ENCODE results near the gene RAB31.

DNA sequence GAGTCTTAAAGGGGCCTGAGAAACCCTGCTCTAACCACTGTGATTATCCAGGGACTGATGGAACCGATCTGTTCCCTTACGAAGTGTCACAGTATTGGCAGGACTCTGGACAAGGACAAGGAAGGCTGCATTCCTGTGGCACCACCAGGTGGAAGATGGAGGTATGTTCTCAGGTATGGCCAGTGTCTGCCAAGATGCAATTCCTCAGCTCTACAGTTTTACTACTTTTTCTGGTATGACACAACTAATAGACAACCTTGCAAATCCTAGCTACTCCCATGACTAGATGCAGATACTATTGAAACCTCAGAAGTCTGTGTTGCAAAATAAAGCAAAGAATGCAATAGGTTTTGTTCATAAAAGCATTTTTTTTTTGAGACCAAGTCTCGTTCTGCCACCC lies 14.6 kb downstream of the RAB31 start:
- TF ChIP-seq FOXJ3 (CRISPR knock-in tag; IDR thresholded peaks at IDR 0.05; ENCODE audit: borderline replicate concordance): no peak
- TF ChIP-seq, protein P1, sequence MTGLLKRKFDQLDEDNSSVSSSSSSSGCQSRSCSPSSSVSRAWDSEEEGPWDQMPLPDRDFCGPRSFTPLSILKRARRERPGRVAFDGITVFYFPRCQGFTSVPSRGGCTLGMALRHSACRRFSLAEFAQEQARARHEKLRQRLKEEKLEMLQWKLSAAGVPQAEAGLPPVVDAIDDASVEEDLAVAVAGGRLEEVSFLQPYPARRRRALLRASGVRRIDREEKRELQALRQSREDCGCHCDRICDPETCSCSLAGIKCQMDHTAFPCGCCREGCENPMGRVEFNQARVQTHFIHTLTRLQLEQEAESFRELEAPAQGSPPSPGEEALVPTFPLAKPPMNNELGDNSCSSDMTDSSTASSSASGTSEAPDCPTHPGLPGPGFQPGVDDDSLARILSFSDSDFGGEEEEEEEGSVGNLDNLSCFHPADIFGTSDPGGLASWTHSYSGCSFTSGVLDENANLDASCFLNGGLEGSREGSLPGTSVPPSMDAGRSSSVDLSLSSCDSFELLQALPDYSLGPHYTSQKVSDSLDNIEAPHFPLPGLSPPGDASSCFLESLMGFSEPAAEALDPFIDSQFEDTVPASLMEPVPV (CRISPR knock-in tag; IDR thresholded peaks at IDR 0.05): no peak
- TF ChIP-seq MLLT10 (CRISPR knock-in tag; IDR thresholded peaks at IDR 0.05): no peak
- TF ChIP-seq RFX5 (IDR thresholded peaks at IDR 0.05; ENCODE audit: low read depth, low read length): no peak
- no peak for TF ChIP-seq KLF12 (CRISPR knock-in tag; IDR thresholded peaks at IDR 0.05; ENCODE audit: borderline replicate concordance)
- TF ChIP-seq, protein P2, sequence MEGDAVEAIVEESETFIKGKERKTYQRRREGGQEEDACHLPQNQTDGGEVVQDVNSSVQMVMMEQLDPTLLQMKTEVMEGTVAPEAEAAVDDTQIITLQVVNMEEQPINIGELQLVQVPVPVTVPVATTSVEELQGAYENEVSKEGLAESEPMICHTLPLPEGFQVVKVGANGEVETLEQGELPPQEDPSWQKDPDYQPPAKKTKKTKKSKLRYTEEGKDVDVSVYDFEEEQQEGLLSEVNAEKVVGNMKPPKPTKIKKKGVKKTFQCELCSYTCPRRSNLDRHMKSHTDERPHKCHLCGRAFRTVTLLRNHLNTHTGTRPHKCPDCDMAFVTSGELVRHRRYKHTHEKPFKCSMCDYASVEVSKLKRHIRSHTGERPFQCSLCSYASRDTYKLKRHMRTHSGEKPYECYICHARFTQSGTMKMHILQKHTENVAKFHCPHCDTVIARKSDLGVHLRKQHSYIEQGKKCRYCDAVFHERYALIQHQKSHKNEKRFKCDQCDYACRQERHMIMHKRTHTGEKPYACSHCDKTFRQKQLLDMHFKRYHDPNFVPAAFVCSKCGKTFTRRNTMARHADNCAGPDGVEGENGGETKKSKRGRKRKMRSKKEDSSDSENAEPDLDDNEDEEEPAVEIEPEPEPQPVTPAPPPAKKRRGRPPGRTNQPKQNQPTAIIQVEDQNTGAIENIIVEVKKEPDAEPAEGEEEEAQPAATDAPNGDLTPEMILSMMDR (CRISPR knock-in tag; IDR thresholded peaks at IDR 0.05): peak; percentile 63
